COR-L47 (cell line): ENCODE measurements around the gene CBARP.

ENCODE experiments used
- DNase-seq: peaks from one replicate; lab custom pipeline; 2025; lab: John Stamatoyannopoulos, UW

CBARP gene

GRCh38 chr19:1226227-1226518 lies 11.6 kb downstream of the CBARP start:
- DNase-seq, result no peak

GRCh38 chr19:1225440-1226226 lies 12.2 kb downstream of the CBARP start:
- DNase-seq, result no peak

- DNase-seq, result no peak
Measured at GRCh38 chr19:1224847-1225246, 13.0 kb downstream of the CBARP start.

- no peak for DNase-seq
Measured at GRCh38 chr19:1224047-1224825, 13.6 kb downstream of the CBARP start.

GRCh38 chr19:1223018-1223855 lies 14.6 kb downstream of the CBARP start:
- no peak for DNase-seq

GRCh38 chr19:1222394-1222793 lies 15.4 kb downstream of the CBARP start:
- DNase-seq, result no peak

- no peak for DNase-seq
Measured at GRCh38 chr19:1221904-1222255, 15.9 kb downstream of the CBARP start.

- no peak for DNase-seq
Measured at GRCh38 chr19:1220976-1221903, 16.6 kb downstream of the CBARP start.

GRCh38 chr19:1220477-1220930 lies 17.3 kb downstream of the CBARP start:
- DNase-seq, result no peak

- no peak for DNase-seq
Measured at GRCh38 chr19:1219786-1220476, 17.9 kb downstream of the CBARP start.

GRCh38 chr19:1218751-1219567 lies 18.8 kb downstream of the CBARP start:
- no peak for DNase-seq

- no peak for DNase-seq
Measured at GRCh38 chr19:1217366-1217765, 20.4 kb downstream of the CBARP start.

- DNase-seq, result no peak
Measured at GRCh38 chr19:1216756-1217155, 21.0 kb downstream of the CBARP start.

GRCh38 chr19:1214862-1215731 lies 22.7 kb downstream of the CBARP start:
- no peak for DNase-seq

GRCh38 chr19:1214299-1214861 lies 23.4 kb downstream of the CBARP start:
- DNase-seq, result no peak

GRCh38 chr19:1213391-1214286 lies 24.2 kb downstream of the CBARP start:
- DNase-seq, result no peak

- DNase-seq, result no peak
Measured at GRCh38 chr19:1211494-1212234, 26.1 kb downstream of the CBARP start.
